ENCODE data around the gene IP6K1.

IP6K1 gene

GRCh38 chr3:49740427-49740826 is 45.9 kb downstream of the IP6K1 start:
- H3K4me3 ChIP-seq (ENCODE audit: low read length), result no peak overlapping the region
- DNase-seq (ENCODE audit: low read depth), result no peak
- TF ChIP-seq, protein P1, sequence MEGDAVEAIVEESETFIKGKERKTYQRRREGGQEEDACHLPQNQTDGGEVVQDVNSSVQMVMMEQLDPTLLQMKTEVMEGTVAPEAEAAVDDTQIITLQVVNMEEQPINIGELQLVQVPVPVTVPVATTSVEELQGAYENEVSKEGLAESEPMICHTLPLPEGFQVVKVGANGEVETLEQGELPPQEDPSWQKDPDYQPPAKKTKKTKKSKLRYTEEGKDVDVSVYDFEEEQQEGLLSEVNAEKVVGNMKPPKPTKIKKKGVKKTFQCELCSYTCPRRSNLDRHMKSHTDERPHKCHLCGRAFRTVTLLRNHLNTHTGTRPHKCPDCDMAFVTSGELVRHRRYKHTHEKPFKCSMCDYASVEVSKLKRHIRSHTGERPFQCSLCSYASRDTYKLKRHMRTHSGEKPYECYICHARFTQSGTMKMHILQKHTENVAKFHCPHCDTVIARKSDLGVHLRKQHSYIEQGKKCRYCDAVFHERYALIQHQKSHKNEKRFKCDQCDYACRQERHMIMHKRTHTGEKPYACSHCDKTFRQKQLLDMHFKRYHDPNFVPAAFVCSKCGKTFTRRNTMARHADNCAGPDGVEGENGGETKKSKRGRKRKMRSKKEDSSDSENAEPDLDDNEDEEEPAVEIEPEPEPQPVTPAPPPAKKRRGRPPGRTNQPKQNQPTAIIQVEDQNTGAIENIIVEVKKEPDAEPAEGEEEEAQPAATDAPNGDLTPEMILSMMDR (conservative IDR thresholded peaks at IDR 0.05; ENCODE audit: low read length), result no peak

GRCh38 chr3:49738067-49738713 is 48.2 kb downstream of the IP6K1 start:
- no peak overlapping the region for H3K4me3 ChIP-seq (ENCODE audit: low read length)
- no peak for DNase-seq (ENCODE audit: low read depth)
- TF ChIP-seq, protein P1 (conservative IDR thresholded peaks at IDR 0.05; ENCODE audit: low read length), result no peak

DNA sequence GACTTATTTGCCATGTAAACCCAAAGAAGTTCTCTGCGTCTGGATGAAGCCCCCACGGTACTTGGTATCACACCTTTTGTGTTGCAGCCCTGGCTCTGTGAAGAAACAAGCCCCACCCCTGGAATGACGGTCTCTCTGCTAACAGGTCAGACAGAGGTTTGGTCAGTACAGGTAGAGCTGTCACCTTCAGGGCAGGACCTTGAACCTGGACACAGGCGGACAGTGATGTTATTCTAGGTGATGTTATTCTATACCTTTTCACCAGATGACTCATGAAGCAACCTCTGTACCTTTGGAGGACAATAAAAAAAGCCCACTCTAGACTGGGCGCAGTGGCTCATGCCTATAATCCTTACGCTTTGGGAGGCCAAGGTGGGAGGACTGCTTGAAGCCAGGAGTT is 51.6 kb downstream of the IP6K1 start:
- DNase-seq (ENCODE audit: low read depth), result no peak
- TF ChIP-seq, protein P1 (conservative IDR thresholded peaks at IDR 0.05; ENCODE audit: low read length), result no peak

GRCh38 chr3:49733551-49733950 is 52.8 kb downstream of the IP6K1 start:
- DNase-seq (ENCODE audit: low read depth), result peak; percentile 25
- no peak overlapping the region for H3K4me3 ChIP-seq (ENCODE audit: low read length)
- TF ChIP-seq, protein P1 (conservative IDR thresholded peaks at IDR 0.05; ENCODE audit: low read length), result no peak

More for the DNA sequence above, 51.6 kb downstream of the IP6K1 start:
- no peak overlapping the region for H3K4me3 ChIP-seq (ENCODE audit: low read length)

- DNase-seq (ENCODE audit: low read depth), result no peak
- TF ChIP-seq, protein P1 (conservative IDR thresholded peaks at IDR 0.05; ENCODE audit: low read length), result no peak
- H3K4me3 ChIP-seq (ENCODE audit: low read length), result no peak overlapping the region
These were observed 53.7 kb downstream of the IP6K1 start for GRCh38 chr3:49732597-49732996.

- TF ChIP-seq, protein P1 (conservative IDR thresholded peaks at IDR 0.05; ENCODE audit: low read length), result no peak
- no peak for DNase-seq (ENCODE audit: low read depth)
- H3K4me3 ChIP-seq (ENCODE audit: low read length), result no peak overlapping the region
These were observed 56.3 kb downstream of the IP6K1 start for GRCh38 chr3:49729966-49730609.

GRCh38 chr3:49727924-49728361 is 58.4 kb downstream of the IP6K1 start:
- DNase-seq (ENCODE audit: low read depth), result no peak
- H3K4me3 ChIP-seq (ENCODE audit: low read length), result no peak overlapping the region
- TF ChIP-seq, protein P1 (conservative IDR thresholded peaks at IDR 0.05; ENCODE audit: low read length), result no peak

All from AG10803 (cell line).